Renal cortical epithelial cell (primary cell): ENCODE measurements around the gene AFF1. TPM values are rescaled to one million over a fixed set of nuclear protein-coding genes. Genes with fewer than 3 reads are reported as not detected.
A peak's percentile ranks its signal among the peaks of the same experiment; 100 is the strongest.
"Not testable (repeated sequence)": the region's sequence is repeated elsewhere in the genome, so short reads cannot be mapped to it uniquely, and the experiment has no call there.

ENCODE experiments used
- DNase-seq: peaks from one replicate; pipeline ENCODE4 v3.0.0-alpha.2; 2011; ENCODE audit warnings: low read depth
- total RNA-seq: library from RNA; depleted of rRNA; stranded (reverse); fragments of >200 nt; gene quantifications from 2 replicates; pipeline ENCODE4 v1.2.3, GENCODE V29; 2014

AFF1 gene
- total RNA-seq, 1 donor from 2014 or later: 134 TPM

DNA sequence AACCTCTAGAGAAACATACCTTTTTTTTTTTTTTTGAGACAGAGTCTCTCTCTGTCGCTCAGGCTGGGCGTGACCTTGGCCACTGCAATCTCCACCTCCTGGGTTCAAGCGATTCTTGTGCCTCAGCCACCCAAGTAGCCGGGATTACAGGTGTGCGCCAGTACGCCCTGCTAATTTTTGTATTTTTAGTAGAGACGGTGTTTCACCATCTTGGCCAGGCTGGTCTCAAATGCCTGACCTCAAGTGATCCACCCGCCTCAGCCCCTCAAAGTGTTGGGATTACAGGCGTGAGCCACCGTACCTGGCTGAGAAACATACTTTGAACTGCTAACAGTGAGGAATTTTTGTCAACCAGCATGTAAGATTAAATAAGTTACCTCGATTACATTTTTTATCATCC, 150.9 kb downstream of the AFF1 start:
- DNase-seq: not testable (repeated sequence)

DNA sequence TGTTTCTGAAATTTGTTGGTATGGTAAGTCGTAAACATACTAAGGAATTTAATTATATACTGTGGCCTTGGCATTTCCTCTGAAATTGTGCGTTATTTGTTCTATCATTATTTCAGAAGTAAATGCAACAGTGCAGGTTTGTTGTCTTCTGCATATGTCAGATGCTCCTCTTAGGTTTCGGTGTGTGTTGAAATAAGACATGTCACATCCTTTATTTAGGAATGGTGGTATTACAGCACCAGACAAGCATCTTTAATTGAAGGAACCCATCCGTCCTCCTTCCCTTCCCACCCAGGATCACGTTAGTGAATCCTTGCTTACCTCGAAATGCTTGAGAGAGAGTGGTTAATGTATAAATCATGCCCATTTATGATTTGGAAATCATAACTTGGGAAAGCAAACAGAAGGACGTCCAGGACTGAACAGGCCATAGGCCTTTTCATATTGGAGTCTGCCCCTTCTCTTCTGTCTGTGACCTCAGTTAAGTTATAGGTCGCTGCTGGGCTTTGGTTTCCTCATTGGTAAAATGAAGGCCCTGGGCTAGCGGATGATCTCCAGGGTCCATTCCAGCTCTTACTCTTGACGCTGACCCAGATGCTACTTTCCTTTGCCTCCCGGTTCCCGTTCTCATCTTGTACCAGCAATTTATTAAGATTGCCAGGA, 151.5 kb downstream of the AFF1 start:
- no peak for DNase-seq

DNA sequence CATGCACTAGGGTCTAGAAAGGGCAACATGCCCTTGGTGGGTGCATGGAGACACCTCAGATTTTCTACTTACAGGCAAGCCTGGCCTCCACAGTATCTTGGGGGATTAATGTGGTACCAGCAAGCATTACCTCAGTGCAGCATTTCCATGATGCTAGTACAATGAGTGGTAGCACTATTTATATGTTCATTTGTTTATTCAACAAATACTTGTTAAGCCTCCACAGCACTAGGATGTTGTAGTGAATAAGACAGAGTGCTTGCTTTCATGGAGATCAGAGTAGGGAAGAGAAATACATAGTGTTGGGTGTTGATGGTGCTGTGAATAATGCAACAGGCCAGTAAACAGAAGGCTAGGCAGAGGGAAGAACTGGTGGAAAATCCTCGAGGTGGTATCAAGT, 152.2 kb downstream of the AFF1 start:
- DNase-seq: no peak

DNA sequence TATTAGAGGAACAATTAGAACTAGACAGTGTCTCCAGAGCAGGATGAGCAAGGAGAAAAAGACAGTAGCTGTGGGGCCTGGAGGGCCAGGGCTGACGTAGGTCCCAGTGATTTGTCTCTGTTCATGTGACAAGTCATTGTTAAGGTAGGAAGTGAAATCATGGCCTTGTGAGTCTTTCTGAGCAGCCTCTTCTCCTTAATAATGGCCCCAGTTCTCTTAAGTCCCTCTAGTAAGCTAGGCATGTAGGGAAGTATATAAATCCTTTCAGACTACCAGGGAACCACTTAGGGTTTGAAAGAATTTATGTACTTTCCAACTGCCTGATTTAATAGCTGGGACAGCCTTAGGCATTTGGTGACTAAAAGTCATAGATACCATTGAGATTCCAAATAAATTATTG, 152.6 kb downstream of the AFF1 start:
- peak; percentile 87 for DNase-seq

DNA sequence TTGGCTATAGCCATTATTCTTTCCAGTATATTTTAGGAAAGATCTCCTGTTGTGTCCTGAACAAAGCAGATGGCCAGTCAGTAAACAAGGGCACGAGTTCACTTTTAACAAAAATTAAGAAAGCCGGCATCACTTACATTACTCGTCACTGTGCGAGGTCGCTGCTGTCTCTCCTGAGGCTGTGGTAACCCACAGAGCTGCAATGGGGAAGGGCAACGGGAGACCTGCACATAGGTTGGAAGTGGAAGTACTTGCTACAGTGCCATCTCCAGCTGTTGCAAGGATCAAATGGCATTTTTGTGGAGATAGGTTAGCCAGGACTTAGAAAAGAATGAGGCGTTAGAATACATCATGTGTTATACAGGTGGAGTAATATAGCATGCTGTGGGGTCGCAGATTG, 153.4 kb downstream of the AFF1 start:
- no peak for DNase-seq

DNA sequence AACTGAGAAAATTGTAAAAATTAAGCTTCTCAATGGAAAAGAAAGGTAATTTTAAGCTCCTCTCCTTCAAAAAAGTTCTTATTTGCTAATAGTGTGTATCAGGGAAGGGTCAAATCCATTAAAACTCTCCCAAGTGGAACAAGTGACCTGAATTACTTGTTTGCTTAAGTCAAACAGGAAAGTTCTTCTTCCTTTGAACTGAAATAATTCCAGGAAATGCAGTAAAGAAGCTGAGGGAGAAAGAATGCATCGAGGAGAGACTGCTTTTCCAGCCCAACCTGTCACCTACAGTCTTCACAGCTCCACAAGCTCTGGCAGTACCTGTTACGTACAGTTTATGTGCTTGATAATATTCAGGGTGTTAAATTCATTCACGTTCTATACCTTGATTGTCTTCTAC, 154.6 kb downstream of the AFF1 start:
- DNase-seq: peak; percentile 94

DNA sequence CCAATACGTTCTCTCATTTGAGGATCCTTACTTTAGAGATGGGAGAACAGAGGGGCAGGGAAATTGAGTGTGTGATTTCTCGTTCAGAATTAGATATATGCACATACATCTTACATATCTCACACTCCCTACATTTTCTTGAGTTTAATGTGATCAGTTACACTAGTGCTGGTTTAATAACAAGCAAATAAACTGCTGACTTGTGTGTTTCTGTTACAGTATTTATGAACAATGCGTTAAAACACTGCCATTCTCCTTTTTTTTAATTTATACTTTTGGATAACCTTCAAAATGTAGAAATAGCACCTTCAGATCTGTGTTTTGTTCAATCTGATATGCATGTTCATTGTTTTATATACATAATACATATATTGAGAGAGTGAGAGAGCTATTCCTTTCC, 155.5 kb downstream of the AFF1 start:
- DNase-seq: no peak

DNA sequence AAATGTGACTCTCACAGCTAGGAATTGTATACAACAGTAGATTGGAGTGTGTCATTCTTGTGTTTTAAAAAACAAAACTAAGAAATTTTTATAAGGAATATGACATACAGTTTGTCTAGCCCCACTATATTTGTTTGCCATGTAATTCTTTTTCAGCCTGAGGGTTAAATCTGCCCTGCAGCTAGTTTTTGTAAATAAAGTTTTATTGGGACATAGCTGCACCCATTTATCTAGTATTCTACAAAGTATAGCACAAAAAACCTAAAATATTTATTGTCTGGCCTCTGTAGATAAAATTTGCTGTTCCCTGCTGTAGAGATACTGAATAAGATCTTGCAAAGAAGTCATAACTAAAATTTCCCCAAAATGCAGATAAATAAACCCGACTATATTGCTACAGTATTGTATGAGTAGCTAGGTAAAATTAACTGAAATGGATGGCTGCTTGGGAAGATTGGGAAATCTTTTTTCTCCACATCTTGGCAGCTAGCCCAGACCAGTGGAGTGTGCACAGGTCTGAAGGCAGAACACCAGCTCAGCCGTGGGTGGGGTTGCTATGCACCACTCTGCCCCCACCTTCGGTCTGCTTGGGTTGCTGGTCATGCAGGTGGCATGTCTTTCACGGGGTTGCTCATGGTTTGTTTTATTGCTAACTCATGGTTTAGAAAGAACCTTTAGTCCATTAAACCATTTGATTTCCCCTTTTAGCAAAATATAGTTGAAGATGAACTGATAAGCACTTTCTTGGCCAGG, 157.8 kb downstream of the AFF1 start:
- peak; percentile 99 for DNase-seq

DNA sequence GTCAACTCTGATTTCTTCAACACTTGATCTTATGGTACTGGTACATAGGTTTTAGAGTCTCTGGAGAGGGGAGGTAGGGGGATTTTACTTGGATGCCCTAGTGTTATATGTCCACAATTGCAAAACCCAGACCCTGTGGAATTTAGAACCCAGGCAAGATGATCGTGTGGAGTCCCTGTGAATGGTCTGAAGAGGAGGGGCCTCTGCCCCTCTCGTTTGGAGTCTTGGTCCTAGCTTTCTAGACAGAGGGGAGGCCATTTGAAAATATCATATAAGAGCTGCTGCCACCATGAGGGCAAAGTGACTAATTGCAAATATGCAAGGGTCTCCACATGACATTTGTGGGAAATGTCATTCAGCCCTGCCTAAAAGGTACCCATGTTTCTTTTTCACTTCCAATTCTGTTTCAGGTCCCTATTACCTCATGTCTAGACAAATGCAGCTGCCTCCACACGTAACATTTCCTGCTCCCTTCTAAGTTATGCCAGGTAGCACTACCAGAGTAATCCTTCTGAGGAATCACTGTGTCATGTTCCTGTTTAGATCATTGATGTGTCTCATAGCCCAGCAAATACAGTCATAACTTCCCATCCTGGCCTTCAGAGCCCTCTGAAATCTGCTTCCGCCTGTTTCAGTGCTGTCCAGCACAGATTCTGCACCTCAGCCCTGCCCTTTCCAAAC, 158.8 kb downstream of the AFF1 start:
- DNase-seq: peak; percentile 61

DNA sequence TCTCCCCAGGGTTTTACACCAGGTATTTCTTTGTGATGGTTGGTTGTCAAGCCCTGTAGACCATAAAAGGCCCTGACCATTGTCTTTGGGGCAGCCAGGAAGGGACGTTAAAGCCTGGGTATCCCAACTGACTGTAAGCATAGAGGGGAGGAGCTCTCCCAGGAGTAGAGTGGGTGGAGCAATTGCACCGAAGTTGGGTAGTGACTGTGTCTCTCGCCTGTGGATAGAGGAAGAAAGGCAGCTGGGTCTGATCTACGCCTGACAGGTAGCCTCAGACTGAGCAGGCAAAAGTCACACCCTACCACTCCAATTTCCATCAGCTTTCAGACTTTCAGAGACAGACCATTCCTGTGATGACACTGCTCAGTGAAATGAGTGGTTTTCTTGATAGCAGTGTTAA, 162.3 kb downstream of the AFF1 start:
- DNase-seq: no peak

DNA sequence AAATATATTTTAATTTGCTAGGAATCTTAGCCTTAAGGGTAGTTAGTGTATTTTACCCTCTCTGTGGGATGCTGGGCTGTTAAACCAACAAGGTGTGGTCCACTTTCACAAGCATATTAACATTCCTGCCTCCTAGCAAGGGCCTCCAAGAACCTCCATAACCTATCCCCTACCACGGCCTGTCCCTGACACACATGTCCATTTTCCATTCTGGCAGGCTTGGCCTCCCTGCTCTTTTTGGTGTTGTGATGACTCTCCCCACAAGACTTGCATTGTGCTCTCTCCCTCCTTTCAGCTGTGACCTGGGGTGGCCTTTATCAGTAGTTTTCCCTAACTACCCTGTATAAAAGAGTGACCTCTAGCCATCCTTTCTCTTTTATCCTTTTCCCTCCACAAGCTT, 165.4 kb downstream of the AFF1 start:
- DNase-seq: no peak

DNA sequence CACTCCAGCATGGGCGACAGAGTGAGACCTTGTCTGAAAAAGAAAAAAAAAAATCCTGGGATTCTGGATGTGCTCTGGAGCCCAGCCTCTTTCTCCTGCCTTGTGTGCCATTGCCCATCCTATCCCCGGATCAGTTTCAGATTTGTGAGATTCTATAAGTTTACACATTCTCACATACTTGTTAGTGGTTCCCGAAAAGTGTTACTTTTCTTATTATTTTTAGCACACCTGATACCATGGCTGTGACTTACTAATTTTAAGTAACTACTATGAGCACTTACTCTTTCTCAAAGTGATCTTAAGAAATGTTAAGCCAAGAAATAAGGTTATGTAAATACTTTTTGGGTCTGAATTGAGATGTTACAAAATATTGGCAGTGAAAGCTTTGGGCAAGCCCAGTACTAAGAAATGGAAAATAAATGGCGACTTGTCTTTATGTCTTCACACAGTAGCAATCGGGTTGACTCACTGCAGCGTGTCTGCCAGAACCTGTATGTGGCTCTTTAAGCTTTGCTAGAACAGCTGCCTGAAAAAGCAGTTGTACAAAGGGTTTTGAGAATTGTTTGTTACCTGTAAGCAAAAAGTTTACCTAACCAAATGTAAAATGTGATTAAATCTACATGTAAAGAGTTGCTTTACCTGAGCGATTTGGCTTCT, 166.9 kb downstream of the AFF1 start:
- DNase-seq: no peak

DNA sequence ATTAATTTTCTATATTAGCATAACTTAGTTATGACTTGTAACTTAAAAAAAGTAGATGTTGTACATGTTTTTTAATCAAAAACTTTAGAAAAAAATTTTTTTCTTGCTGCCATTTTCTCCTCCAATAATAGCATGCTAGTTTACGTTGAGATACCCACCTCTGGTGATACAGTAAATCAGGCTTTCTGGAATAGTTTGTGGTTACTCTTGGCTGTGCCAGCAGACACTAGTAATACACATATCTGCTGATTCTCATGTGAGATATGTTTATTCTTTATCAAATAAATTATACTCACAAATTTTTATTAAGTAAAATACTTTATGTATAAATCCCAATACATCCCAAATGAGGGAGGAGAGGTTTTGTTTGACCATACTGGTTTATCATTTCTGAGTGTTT, 168.3 kb downstream of the AFF1 start:
- DNase-seq: no peak

DNA sequence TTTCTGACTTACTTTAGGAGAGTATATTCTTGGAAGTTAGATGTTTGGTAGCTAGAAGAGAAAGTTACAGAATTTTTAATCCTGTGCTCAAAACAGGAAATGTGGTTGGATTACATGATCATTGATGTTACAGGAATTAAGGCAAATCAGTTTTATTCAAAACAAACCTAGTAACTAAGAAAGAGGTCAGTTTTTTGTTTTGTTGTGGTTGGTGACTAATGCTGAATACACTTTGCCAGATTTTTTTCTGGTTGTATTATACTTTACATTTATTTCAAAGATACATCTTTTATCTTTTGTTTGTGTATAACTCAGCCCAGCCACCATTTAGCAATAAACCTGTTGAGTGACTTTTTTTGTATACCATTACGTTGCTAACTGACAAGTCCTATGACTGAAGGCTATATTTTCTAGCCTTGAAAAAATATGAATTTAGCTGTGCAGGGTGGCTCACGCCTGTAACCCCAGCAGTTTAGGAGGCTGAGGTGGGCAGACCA, 168.9 kb downstream of the AFF1 start:
- peak; percentile 92 for DNase-seq

DNA sequence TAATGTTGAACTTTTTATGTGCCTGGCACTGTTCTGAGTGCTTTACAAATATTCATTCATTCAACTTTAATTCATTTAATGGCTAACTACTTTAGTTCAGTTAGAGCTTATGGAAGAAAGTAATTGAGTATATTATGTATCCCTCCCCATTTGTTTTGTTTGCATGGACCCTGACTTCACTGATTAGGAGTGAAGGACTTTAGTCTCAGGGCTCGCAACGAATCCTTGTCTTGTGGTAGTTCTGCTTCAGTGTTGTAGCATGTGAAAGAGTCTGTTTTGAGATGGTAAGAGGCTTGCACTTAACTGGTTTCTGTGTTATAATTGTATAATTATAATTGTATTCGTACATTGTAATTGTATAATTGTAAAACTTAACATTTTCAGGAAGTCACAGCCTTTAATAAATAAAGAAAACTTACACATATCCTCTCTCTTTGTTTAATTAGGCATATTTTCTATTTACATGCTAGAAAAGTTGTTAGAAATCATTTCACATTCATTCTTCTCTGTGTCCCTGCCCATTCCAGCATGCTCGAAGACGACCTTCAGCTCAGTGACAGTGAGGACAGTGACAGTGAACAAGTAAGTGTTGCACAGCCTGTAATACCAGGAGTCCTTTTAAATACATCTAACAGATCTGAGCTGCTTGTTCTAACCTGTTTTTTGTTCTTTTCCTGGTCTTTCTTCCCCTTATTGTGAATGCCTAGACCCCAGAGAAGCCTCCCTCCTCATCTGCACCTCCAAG, 170.5 kb downstream of the AFF1 start:
- DNase-seq: no peak

DNA sequence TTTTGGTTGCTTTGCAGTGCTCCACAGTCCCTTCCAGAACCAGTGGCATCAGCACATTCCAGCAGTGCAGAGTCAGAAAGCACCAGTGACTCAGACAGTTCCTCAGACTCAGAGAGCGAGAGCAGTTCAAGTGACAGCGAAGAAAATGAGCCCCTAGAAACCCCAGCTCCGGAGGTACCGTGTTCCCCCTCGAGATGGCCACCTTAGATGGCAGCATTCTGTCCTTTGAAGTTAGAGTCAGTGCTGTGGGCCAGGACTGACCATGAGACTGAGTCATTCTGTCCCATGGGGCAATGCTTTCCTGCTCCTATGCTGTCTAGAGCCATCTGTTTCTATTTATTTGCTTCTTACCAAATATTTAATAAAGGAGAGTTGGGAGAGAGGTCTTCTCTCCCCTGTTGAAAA, 173.3 kb downstream of the AFF1 start:
- peak; percentile 89 for DNase-seq

DNA sequence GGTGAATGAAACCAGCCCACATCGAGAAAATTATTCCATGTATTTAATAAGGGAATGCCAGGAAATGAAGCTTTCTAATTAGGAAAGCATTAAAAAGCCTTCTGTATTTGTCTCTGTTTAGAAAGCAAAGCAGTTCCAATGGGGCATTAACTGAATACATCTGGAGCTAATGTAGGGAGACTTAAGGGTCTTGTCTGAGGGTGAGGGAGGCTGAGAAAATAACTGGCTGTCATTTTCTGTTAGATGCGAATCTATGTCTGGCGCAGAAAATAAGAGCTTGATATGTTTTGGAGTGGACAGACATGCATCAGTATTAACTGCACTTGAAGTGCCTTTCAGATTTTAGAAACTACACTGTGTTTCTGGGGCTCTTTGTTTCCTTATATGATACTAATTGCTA, 174.3 kb downstream of the AFF1 start:
- no peak for DNase-seq

DNA sequence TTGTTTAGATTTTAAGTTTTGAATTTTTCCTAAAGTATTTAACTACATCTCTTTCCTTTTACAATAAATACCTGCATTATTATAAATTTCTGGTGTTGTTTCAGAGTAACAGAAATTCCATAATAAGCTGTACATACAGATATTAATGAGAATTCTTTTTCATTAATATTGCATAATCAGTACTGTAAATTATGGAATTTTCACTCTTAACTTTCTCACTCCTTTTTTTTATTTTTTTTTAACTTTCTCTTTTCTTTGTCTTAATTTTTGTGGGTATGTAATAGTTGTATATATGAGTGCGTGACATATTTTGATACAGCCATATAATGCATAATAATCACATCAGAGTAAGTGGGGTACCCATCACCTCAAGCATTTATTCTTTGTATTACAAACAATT, 175.1 kb downstream of the AFF1 start:
- DNase-seq: no peak

DNA sequence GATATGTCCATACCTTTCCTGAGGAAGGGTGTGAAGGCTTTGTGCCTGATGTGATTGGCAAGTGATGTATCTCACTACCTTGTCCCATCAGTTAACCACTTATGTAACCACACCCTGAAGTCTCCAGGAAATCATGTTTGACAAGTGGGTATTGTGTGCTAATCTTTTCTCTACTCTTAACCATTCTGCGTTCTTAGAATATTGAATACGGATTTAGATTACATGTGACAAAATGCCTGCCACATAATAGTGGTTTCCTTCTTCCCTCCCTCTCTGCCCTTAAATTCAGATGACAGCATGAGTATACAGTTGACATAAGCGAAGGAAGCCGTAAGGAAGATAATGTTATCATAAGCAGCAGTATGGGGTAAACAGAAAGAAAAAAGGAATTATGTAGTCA, 177.3 kb downstream of the AFF1 start:
- DNase-seq: no peak

DNA sequence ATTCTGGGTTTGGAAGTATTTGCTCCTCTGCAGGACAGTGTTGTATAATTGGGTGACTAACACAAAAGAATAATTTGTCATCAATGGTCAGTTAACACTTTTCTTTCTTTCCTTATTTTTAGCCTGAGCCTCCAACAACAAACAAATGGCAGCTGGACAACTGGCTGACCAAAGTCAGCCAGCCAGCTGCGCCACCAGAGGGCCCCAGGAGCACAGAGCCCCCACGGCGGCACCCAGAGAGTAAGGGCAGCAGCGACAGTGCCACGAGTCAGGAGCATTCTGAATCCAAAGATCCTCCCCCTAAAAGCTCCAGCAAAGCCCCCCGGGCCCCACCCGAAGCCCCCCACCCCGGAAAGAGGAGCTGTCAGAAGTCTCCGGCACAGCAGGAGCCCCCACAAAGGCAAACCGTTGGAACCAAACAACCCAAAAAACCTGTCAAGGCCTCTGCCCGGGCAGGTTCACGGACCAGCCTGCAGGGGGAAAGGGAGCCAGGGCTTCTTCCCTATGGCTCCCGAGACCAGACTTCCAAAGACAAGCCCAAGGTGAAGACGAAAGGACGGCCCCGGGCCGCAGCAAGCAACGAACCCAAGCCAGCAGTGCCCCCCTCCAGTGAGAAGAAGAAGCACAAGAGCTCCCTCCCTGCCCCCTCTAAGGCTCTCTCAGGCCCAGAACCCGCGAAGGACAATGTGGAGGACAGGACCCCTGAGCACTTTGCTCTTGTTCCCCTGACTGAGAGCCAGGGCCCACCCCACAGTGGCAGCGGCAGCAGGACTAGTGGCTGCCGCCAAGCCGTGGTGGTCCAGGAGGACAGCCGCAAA, 179.6 kb downstream of the AFF1 start:
- no peak for DNase-seq

DNA sequence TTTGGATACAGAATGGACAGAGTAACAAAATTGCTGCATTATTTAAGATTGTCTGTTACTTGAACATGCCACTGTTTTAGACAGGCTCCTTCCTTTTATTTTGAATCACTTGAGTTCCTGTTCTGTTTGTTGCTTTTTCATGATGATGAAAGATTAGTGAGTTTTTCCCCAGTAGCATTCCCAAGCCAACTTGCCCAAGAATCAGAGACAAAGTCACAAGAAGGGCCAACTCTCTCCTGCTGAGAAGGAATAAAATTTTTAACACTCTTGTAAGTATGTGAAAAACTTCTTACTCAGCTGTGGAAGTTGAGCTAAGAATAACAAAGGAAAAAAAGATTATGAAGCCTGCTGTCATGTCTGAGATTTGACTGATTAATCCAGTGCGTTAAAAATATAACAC, 181.4 kb downstream of the AFF1 start:
- peak; percentile 77 for DNase-seq
